H1 (cell line): ENCODE measurements around the gene NKAIN2. TPM values are rescaled to one million over a fixed set of nuclear protein-coding genes. Genes with fewer than 3 reads are reported as not detected.

Experiments used
- CTCF ChIA-PET: fragments of 300-600 bp; sonication (Branson Sonifier 250); formaldehyde crosslinking; loops from one replicate; lab custom pipeline; 2021; ENCODE audit not compliant: partially characterized antibody; lab: Charles Lee
- POLR2A ChIA-PET: fragments of 300-600 bp; sonication (Branson Sonifier 250); formaldehyde crosslinking; loops from one replicate; lab custom pipeline; 2021; ENCODE audit warnings: inconsistent platforms; ENCODE audit not compliant: partially characterized antibody; lab: Charles Lee
- DNase-seq, 2 experiments: peaks; one replicate each; pipeline versions ENCODE4 v3.0.0 to v3.0.0-alpha.2; 2010 to 2022; ENCODE audit warnings: low spot score in 2 of 2, low read depth in 1 of 2, mixed read lengths in 1 of 2
- FAIRE-seq: peaks from 2 replicates; lab custom pipeline; 2011; peaks lifted over from hg19 to GRCh38; lab: Jason Lieb, UNC
- H2AFZ ChIP-seq: 2 replicates; pipeline ENCODE4 v1.8.1; 2012; ENCODE audit warnings: low read length, inconsistent platforms
- H2AK5ac ChIP-seq: 2 replicates; pipeline ENCODE4 v1.6.1; 2013; ENCODE audit warnings: low read depth, low read length
- H2BK120ac ChIP-seq: replicated peaks from 2 replicates; pipeline ENCODE3; 2013; ENCODE audit warnings: low read depth, low read length, inconsistent platforms
- H2BK12ac ChIP-seq: 2 replicates; pipeline ENCODE4 v1.6.1; 2013; ENCODE audit warnings: low read depth, low read length
- H2BK15ac ChIP-seq: 2 replicates; pipeline ENCODE4 v1.6.1; 2013; ENCODE audit warnings: low read length
- H2BK20ac ChIP-seq: 2 replicates; pipeline ENCODE4 v1.6.1; 2013; ENCODE audit warnings: low read length
- H2BK5ac ChIP-seq: 2 replicates; pipeline ENCODE4 v1.6.1; 2013; ENCODE audit warnings: low read depth, low read length
- H3K14ac ChIP-seq: 2 replicates; pipeline ENCODE4 v1.6.1; 2013; ENCODE audit warnings: inconsistent platforms; ENCODE audit not compliant: insufficient read length
- H3K18ac ChIP-seq: 2 replicates; pipeline ENCODE4 v1.6.1; 2013; ENCODE audit warnings: low read length; ENCODE audit errors: extremely low read depth
- H3K23ac ChIP-seq: 2 replicates; pipeline ENCODE4 v1.6.1; 2013; ENCODE audit warnings: inconsistent platforms; ENCODE audit not compliant: insufficient read length
- H3K23me2 ChIP-seq: 2 replicates; pipeline ENCODE4 v1.6.1; 2013; ENCODE audit warnings: low read depth, low read length
- H3K27ac ChIP-seq: 2 replicates; pipeline ENCODE4 v1.6.1; 2011; ENCODE audit warnings: low read depth, low read length, inconsistent platforms
- H3K27me3 ChIP-seq, 4 experiments: replicated peaks in 1 of 4; 1 replicate in 1 of 4; 2 replicates in 3 of 4; pipeline versions ENCODE4 v1.6.1 to v1.8.1; 2011 to 2013; ENCODE audit warnings: low read length in 3 of 4, mild to moderate bottlenecking in 3 of 4, inconsistent platforms in 2 of 4, mixed read lengths in 2 of 4, moderate library complexity in 1 of 4; ENCODE audit not compliant: control insufficient read depth in 3 of 4, insufficient read depth in 3 of 4; ENCODE audit errors: extremely low read depth in 1 of 4
- H3K36me3 ChIP-seq, 4 experiments: 2 replicates each; pipeline versions ENCODE4 v1.6.1 to v1.8.1; 2011 to 2013; ENCODE audit warnings: mild to moderate bottlenecking in 4 of 4, low read length in 3 of 4, moderate library complexity in 2 of 4, control low read depth in 1 of 4, inconsistent platforms in 1 of 4; ENCODE audit not compliant: insufficient read depth in 4 of 4, control insufficient read depth in 2 of 4
- H3K4ac ChIP-seq: replicated peaks from 2 replicates; pipeline ENCODE3; 2013; ENCODE audit warnings: low read length, low read depth, mixed read lengths, inconsistent platforms; ENCODE audit not compliant: insufficient read length
- H3K4me1 ChIP-seq, 4 experiments: replicated peaks in 1 of 4; 1 replicate in 1 of 4; 2 replicates in 3 of 4; pipeline versions ENCODE4 v1.6.1 to v1.8.1; 2011 to 2013; ENCODE audit warnings: low read length in 3 of 4, inconsistent platforms in 2 of 4, mixed read lengths in 1 of 4; ENCODE audit not compliant: insufficient read depth in 4 of 4, control insufficient read depth in 3 of 4
- H3K4me2 ChIP-seq, 2 experiments: 2 replicates each; pipeline versions ENCODE4 v1.6.1 to v1.8.1; 2011 to 2013; ENCODE audit warnings: low read depth in 2 of 2, low read length in 2 of 2, control low read depth in 1 of 2, inconsistent platforms in 1 of 2, mild to moderate bottlenecking in 1 of 2; ENCODE audit not compliant: insufficient read depth in 1 of 2
- H3K4me3 ChIP-seq, 4 experiments: fragments of 200-600, 300-600 bp in 1 of 4; sonication (generic), shearing (Covaris generic), sonication (Bioruptor Twin) in 1 of 4; 2 replicates each; pipeline versions ENCODE4 v1.5.1 to v1.8.1; 2011 to 2016; ENCODE audit warnings: low read length in 4 of 4, low read depth in 3 of 4, control low read depth in 2 of 4, inconsistent platforms in 2 of 4, mild to moderate bottlenecking in 2 of 4, mixed read lengths in 1 of 4, moderate library complexity in 1 of 4; ENCODE audit not compliant: insufficient read depth in 2 of 4; ENCODE audit errors: extremely low read depth in 1 of 4
- H3K56ac ChIP-seq: replicated peaks from 2 replicates; pipeline ENCODE3; 2013; ENCODE audit warnings: low read depth, mild to moderate bottlenecking, mixed read lengths, low read length, inconsistent platforms; ENCODE audit not compliant: insufficient read length
- H3K79me1 ChIP-seq: 2 replicates; pipeline ENCODE4 v1.6.1; 2013; ENCODE audit warnings: low read depth, low read length, control low read depth
- H3K79me2 ChIP-seq, 2 experiments: 2 replicates each; pipeline versions ENCODE4 v1.6.1 to v1.8.1; 2012 to 2013; ENCODE audit warnings: low read length in 2 of 2, mild to moderate bottlenecking in 2 of 2, inconsistent platforms in 1 of 2; ENCODE audit not compliant: insufficient read depth in 2 of 2, control insufficient read depth in 1 of 2
- H3K9ac ChIP-seq, 4 experiments: replicated peaks in 1 of 4; 1 replicate in 1 of 4; 2 replicates in 3 of 4; pipeline versions ENCODE4 v1.6.1 to v1.8.1; 2011 to 2013; ENCODE audit warnings: low read depth in 3 of 4, low read length in 3 of 4, control low read depth in 2 of 4, mild to moderate bottlenecking in 2 of 4, moderate library complexity in 2 of 4, inconsistent platforms in 1 of 4; ENCODE audit errors: extremely low read depth in 1 of 4
- H3K9me3 ChIP-seq, 2 experiments: 2 replicates each; pipeline versions ENCODE4 v1.6.1 to v1.8.1; 2012 to 2013; ENCODE audit warnings: mild to moderate bottlenecking in 2 of 2, moderate library complexity in 2 of 2, control low read depth in 1 of 2, inconsistent platforms in 1 of 2, low read depth in 1 of 2, low read length in 1 of 2, mixed read lengths in 1 of 2; ENCODE audit not compliant: insufficient read depth in 2 of 2
- H4K20me1 ChIP-seq, 2 experiments: replicated peaks in 1 of 2; 2 replicates each; pipeline versions ENCODE3 to v1.8.1; 2011 to 2013; ENCODE audit warnings: inconsistent platforms in 2 of 2, low read length in 2 of 2, mild to moderate bottlenecking in 1 of 2; ENCODE audit not compliant: insufficient read depth in 2 of 2, control insufficient read depth in 1 of 2
- H4K5ac ChIP-seq: 2 replicates; pipeline ENCODE4 v1.6.1; 2013; ENCODE audit warnings: low read length, low read depth, mixed read lengths, inconsistent platforms; ENCODE audit not compliant: insufficient read length
- H4K8ac ChIP-seq: 2 replicates; pipeline ENCODE4 v1.8.0; 2013; ENCODE audit warnings: mild to moderate bottlenecking, moderate library complexity, low read length, inconsistent platforms; ENCODE audit not compliant: insufficient read depth; ENCODE audit errors: extremely low read depth
- H4K91ac ChIP-seq: replicated peaks from 2 replicates; pipeline ENCODE3; 2013; ENCODE audit warnings: low read length, mixed read lengths, inconsistent platforms; ENCODE audit not compliant: insufficient read length
- BRCA1 ChIP-seq: IDR thresholded peaks from 2 replicates; pipeline ENCODE4 v1.6.1; 2012; ENCODE audit warnings: low read depth, low read length, improper control_type of control experiment
- EGR1 ChIP-seq: IDR thresholded peaks from 2 replicates; pipeline ENCODE4 v1.6.1; 2011; ENCODE audit warnings: low read depth, low read length, borderline replicate concordance
- EP300 ChIP-seq, 2 experiments: IDR thresholded peaks; 1 replicate in 1 of 2; 2 replicates in 1 of 2; pipeline ENCODE4 v1.6.1; 2011 to 2012; ENCODE audit warnings: low read depth in 2 of 2, low read length in 2 of 2, mild to moderate bottlenecking in 2 of 2, borderline replicate concordance in 1 of 2, inconsistent platforms in 1 of 2, moderate library complexity in 1 of 2
- HDAC2 ChIP-seq, 2 experiments: fragments of 300-600 bp in 1 of 2; sonication (generic) in 1 of 2; IDR thresholded peaks; 2 replicates each; pipeline ENCODE4 v1.6.1; 2011 to 2012; ENCODE audit warnings: low read depth in 2 of 2, low read length in 2 of 2, mild to moderate bottlenecking in 2 of 2, moderate library complexity in 2 of 2, borderline replicate concordance in 1 of 2, inconsistent platforms in 1 of 2
- KDM5A ChIP-seq: fragments of 200-600 bp; IDR thresholded peaks from 2 replicates; pipeline ENCODE4 v1.7.1; 2012; ENCODE audit warnings: mild to moderate bottlenecking, low read length, inconsistent platforms, mixed read lengths
- MAFK ChIP-seq: IDR thresholded peaks from 2 replicates; pipeline ENCODE4 v1.6.1; 2012; ENCODE audit warnings: low read depth, mild to moderate bottlenecking, improper control_type of control experiment, low read length
- MAX ChIP-seq: IDR thresholded peaks from 2 replicates; pipeline ENCODE4 v1.6.1; 2012; ENCODE audit warnings: inconsistent platforms
- NRF1 ChIP-seq: IDR thresholded peaks from 2 replicates; pipeline ENCODE4 v1.6.1; 2011; ENCODE audit warnings: mild to moderate bottlenecking, low read depth, low read length, improper control_type of control experiment
- PHF8 ChIP-seq: fragments of 200-600 bp; sonication (generic); conservative IDR thresholded peaks from 2 replicates; pipeline ENCODE4 v1.7.1; 2012; ENCODE audit warnings: low read depth, mild to moderate bottlenecking, inconsistent platforms, low read length, moderate library complexity
- POLR2AphosphoS5 ChIP-seq: IDR thresholded peaks from 2 replicates; pipeline ENCODE4 v1.6.1; 2011; ENCODE audit warnings: low read depth, low read length
- SIRT6 ChIP-seq: IDR thresholded peaks from one replicate; pipeline ENCODE4 v1.7.1; 2012; ENCODE audit warnings: low read length, inconsistent platforms
- SIX5 ChIP-seq: IDR thresholded peaks from 2 replicates; pipeline ENCODE4 v1.6.1; 2011; ENCODE audit warnings: mild to moderate bottlenecking, low read depth, low read length
- SP2 ChIP-seq: IDR thresholded peaks from 2 replicates; pipeline ENCODE4 v1.6.1; 2012; ENCODE audit warnings: mild to moderate bottlenecking, low read length, inconsistent platforms
- SP4 ChIP-seq: IDR thresholded peaks from 2 replicates; pipeline ENCODE4 v1.6.1; 2012; ENCODE audit warnings: low read length, inconsistent platforms
- WGBS, 2 experiments: shearing (Covaris generic) in 1 of 2; methylation state at CpG; one replicate each; pipeline versions ENCODE4 v1.1.6 to v1.1.7; 2013 to 2015; ENCODE audit warnings: low lambda C conversion rate in 2 of 2, mixed read lengths in 2 of 2, inconsistent platforms in 1 of 2, low coverage in 1 of 2, missing lambda C conversion rate in 1 of 2; ENCODE audit not compliant: insufficient replicate concordance in 2 of 2, insufficient coverage in 1 of 2, insufficient read length in 1 of 2; ENCODE audit errors: extremely low coverage in 1 of 2, missing lambda C conversion rate in 1 of 2; 5-methylcytosine and 5-hydroxymethylcytosine counted together
- polyA plus RNA-seq, 7 experiments: library from polyadenylated mRNA; depleted of rRNA in 3 of 7; stranded (reverse) in 5 of 7; unstranded in 2 of 7; fragments of >200 nt in 5 of 7; fragments of 200-250 nt in 2 of 7; gene quantifications; 1 replicate in 5 of 7; 2 replicates in 1 of 7; 4 replicates in 1 of 7; pipeline versions ENCODE4 v1.2.1 to v1.2.3, GENCODE V29; 2011 to 2013; ENCODE audit warnings: missing spikeins in 2 of 7, mixed read lengths in 2 of 7
- total RNA-seq: library from RNA; stranded (reverse); fragmentation: NEBNext Ultra II Directional; extraction: Animal tissue kit (Norgen Biotek cat#: 25700); gene quantifications from 2 replicates; pipeline ENCODE4 v1.2.1, GENCODE V29; 2021

NKAIN2 gene
- total and polyA plus RNA-seq, 2 of the 8 experiments (the other 6 are each of a cell fraction or from before 2014, with no cell fraction given) = 0.20 to 0.34 TPM

- no peak overlapping the region for H3K27ac ChIP-seq
- H3K23ac ChIP-seq = no peak overlapping the region
- ChIA-PET POLR2A (no interaction called here), CTCF (interaction anchor here (0.7 to 1.2 kb wide), 2 partner anchors 10 to 11 kb away, joined by 3 to 4 read pairs; no protein-coding TSS in a partner anchor)
- no peaks in the 10 kb centered on the region for H3K79me2 ChIP-seq
- H2AFZ ChIP-seq = no peak overlapping the region
- no peak overlapping the region for H2BK15ac ChIP-seq
- peaks cover 0 to 8% of the 10 kb centered on the region in 2 experiments; a peak in 2 of 4 replicates for H3K9me3 ChIP-seq
- H2BK120ac ChIP-seq = no peak overlapping the region
- H3K79me1 ChIP-seq = no peaks in the 10 kb centered on the region
- WGBS, 2 experiments = 92% methylated on average over 3 of the region's 3 CpGs; no CpG with 5 or more reads in 1 of the 2 experiments
- no peak overlapping the region for H3K4me2 ChIP-seq
- H3K9ac ChIP-seq = no peak overlapping the region
- H3K36me3 ChIP-seq = no peaks in the 10 kb centered on the region
- no peak overlapping the region for H4K5ac ChIP-seq
- H4K8ac ChIP-seq = no peak overlapping the region
- no peaks in the 10 kb centered on the region for H3K23me2 ChIP-seq
- H3K27me3 ChIP-seq = no peaks in the 10 kb centered on the region
- no peak overlapping the region for H2BK20ac ChIP-seq
- TF ChIP-seq MAFK = no peak
- no peak for TF ChIP-seq BRCA1
- no peak for TF ChIP-seq SP4
- no peak for TF ChIP-seq EGR1
- TF ChIP-seq NRF1 = no peak
- no peak for TF ChIP-seq POLR2AphosphoS5
- no peak for TF ChIP-seq PHF8
- TF ChIP-seq SIRT6 = no peak
- no peak for TF ChIP-seq EP300 (IDR thresholded peaks at IDR 0.05; ENCODE audit: borderline replicate concordance in 1 of 2, low read depth in 2 of 2, low read length in 2 of 2)
- no peak for TF ChIP-seq SIX5
- no peak for TF ChIP-seq MAX
- TF ChIP-seq KDM5A = no peak
- TF ChIP-seq HDAC2 (IDR thresholded peaks at IDR 0.05; ENCODE audit: borderline replicate concordance in 1 of 2, low read depth in 2 of 2, low read length in 2 of 2) = no peak
- no peak for TF ChIP-seq SP2
- FAIRE-seq (no peak), DNase-seq (no peak)
- H3K4me3 ChIP-seq = no peak overlapping the region
- H2BK5ac ChIP-seq = no peak overlapping the region
- H3K4me1 ChIP-seq = no peaks in the 10 kb centered on the region
- H2BK12ac ChIP-seq = no peak overlapping the region
- H4K20me1 ChIP-seq = no peaks in the 10 kb centered on the region
- no peak overlapping the region for H3K18ac ChIP-seq
- H3K14ac ChIP-seq = no peak overlapping the region
- no peak overlapping the region for H2AK5ac ChIP-seq
- no peak overlapping the region for H3K4ac ChIP-seq
- no peak overlapping the region for H4K91ac ChIP-seq
- H3K56ac ChIP-seq = no peak overlapping the region
Measured at GRCh38 chr6:124670801-124671200, 867.1 kb downstream of the NKAIN2 start.
